Kidney epithelial cell (primary cell): ENCODE results near the gene THBS2. TPM values are rescaled to one million over a fixed set of nuclear protein-coding genes. Genes with fewer than 3 reads are reported as not detected.
"Not testable (repeated sequence)": the region's sequence is repeated elsewhere in the genome, so short reads cannot be mapped to it uniquely, and the experiment has no call there.

Source experiments
- DNase-seq: peaks from one replicate; pipeline ENCODE4 v3.0.0-alpha.2; 2010; ENCODE audit warnings: low read depth
- H3K27me3 ChIP-seq: 2 replicates; pipeline ENCODE4 v1.6.0; 2011; ENCODE audit warnings: low read length; ENCODE audit not compliant: control insufficient read depth, insufficient read depth
- H3K36me3 ChIP-seq: 2 replicates; pipeline ENCODE4 v1.5.1; 2011; ENCODE audit warnings: low read length; ENCODE audit not compliant: control insufficient read depth, insufficient read depth
- H3K4me3 ChIP-seq: 2 replicates; pipeline ENCODE4 v1.5.1; 2011; ENCODE audit warnings: low read depth, mild to moderate bottlenecking, control low read depth, low read length
- CTCF ChIP-seq: IDR thresholded peaks from 2 replicates; pipeline ENCODE4 v1.5.1; 2011; ENCODE audit warnings: mild to moderate bottlenecking, moderate library complexity, low read length, control low read depth, inconsistent platforms; ENCODE audit not compliant: insufficient read depth, poor library complexity, severe bottlenecking
- total RNA-seq: library from RNA; depleted of rRNA; stranded (reverse); fragments of >200 nt; gene quantifications from 2 replicates; pipeline ENCODE4 v1.2.3, GENCODE V29; 2015

Gene THBS2
- total RNA-seq, 1 donor from 2014 or later, result 21.9 TPM

GRCh38 chr6:169200893-169201514 lies 52.6 kb downstream of the THBS2 start:
- no peaks in the 10 kb centered on the region for H3K27me3 ChIP-seq
- H3K4me3 ChIP-seq, result no peak overlapping the region
- DNase-seq, result no peak
- TF ChIP-seq CTCF, result no peak
- no peaks in the 10 kb centered on the region for H3K36me3 ChIP-seq

GRCh38 chr6:169199625-169200335 lies 53.9 kb downstream of the THBS2 start:
- no peak for TF ChIP-seq CTCF
- H3K36me3 ChIP-seq, result no peaks in the 10 kb centered on the region
- H3K4me3 ChIP-seq, result no peak overlapping the region
- no peaks in the 10 kb centered on the region for H3K27me3 ChIP-seq
- DNase-seq, result no peak

- no peak for DNase-seq
- no peak for TF ChIP-seq CTCF
- Histone ChIP-seq H3K4me3 (no peak overlapping the region), H3K27me3 (no peaks in the 10 kb centered on the region), H3K36me3 (no peaks in the 10 kb centered on the region)
Measured at GRCh38 chr6:169198885-169199284, 54.8 kb downstream of the THBS2 start.

- DNase-seq, H3K36me3 ChIP-seq, H3K27me3 ChIP-seq, H3K4me3 ChIP-seq: not testable (repeated sequence)
Measured at GRCh38 chr6:169197929-169198328, 55.7 kb downstream of the THBS2 start.

GRCh38 chr6:169196279-169196678 lies 57.4 kb downstream of the THBS2 start:
- not testable (repeated sequence) for H3K36me3 ChIP-seq, H3K27me3 ChIP-seq, DNase-seq, H3K4me3 ChIP-seq

GRCh38 chr6:169194737-169195136 lies 58.9 kb downstream of the THBS2 start:
- no peaks in the 10 kb centered on the region for H3K36me3 ChIP-seq
- H3K27me3 ChIP-seq, result no peaks in the 10 kb centered on the region
- no peak for DNase-seq
- no peak overlapping the region for H3K4me3 ChIP-seq
- no peak for TF ChIP-seq CTCF

GRCh38 chr6:169190970-169191369 lies 62.7 kb downstream of the THBS2 start:
- no peak for TF ChIP-seq CTCF
- Histone ChIP-seq H3K4me3 (no peak overlapping the region), H3K27me3 (no peaks in the 10 kb centered on the region), H3K36me3 (no peaks in the 10 kb centered on the region)
- DNase-seq, result no peak
